Activated CD8-positive, alpha-beta memory T cell treated with anti-CD3 and anti-CD28 coated beads for 48 hours (primary cell): ENCODE measurements around the gene SMARCC1.

Source experiments
- DNase-seq, 3 experiments: peaks; one replicate each; pipeline ENCODE4 v3.0.0-alpha.2; 2020; ENCODE audit warnings: low read depth in 2 of 3, low spot score in 2 of 3

The SMARCC1 gene

DNA sequence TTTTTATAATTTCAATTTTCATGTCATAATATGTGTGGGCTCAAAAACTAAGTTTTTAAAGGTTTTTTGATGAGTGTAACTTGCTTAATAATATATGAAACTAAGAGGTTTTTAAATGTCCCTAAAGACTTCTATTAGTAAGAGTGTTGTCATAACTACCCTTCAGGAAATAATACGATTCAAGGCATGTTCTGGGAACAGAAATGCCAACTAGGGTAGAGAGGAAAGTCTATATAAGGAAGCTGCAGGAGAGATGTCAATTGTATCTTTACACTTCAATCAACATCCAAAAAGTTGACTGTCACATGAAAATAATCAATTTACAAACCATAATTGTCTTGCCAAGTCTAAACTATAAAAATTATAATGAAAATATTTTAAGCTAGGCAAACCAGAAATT, 76.3 kb downstream of the SMARCC1 start:
- DNase-seq, result no peak

DNA sequence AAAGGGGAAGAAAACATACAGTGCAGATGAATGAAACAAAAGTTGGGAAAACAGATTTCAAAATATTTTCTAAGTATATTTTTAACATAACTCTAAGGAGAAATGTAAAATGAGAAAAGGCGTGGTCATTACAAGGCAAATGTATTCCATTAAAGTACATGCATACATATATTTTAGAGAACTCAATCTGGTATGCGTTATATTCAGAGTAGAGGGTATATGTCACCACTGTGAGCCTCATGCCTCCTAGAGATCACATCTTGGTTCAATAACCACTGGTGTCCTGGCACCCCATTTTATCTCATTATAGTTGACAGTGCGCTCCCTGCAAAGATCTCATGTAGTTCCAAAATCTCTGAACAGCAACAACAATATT, 77.5 kb downstream of the SMARCC1 start:
- no peak for DNase-seq

DNA sequence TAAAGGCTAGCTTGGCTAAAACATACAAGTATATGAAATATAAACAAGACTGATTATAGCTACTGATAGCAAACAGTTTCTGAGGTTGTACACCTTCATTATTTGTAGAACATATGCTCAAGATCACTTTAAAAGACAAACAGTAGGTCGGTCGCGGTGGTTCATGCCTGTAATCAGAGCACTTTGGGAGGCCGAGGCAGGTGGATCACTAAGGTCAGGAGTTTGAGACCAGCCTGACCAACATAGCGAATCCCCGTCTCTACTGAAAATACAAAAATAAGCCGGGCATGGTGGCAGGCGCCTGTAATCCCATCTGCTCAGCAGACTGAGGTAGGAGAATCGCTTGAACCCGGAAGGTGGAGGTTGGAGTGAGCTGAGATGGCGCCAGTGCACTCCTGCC, 80.3 kb downstream of the SMARCC1 start:
- no peak for DNase-seq

DNA sequence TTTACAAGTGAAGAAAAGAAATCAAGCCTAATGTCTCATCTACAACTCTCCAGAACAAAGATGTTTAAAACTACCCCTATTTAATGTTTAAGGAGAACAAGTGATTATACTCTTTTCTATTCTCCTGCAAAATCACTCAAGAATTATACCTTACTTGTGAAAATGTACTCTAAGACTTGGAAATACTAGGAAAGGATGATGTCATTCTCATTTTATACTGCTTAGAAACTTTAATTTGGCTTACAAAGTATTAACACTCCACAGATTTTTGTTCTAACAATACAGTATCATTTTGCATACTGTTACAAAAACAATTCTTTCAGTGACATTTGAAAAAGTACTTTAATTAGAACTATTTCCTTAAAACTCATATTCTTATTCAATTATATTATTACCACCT, 89.5 kb downstream of the SMARCC1 start:
- no peak for DNase-seq

DNA sequence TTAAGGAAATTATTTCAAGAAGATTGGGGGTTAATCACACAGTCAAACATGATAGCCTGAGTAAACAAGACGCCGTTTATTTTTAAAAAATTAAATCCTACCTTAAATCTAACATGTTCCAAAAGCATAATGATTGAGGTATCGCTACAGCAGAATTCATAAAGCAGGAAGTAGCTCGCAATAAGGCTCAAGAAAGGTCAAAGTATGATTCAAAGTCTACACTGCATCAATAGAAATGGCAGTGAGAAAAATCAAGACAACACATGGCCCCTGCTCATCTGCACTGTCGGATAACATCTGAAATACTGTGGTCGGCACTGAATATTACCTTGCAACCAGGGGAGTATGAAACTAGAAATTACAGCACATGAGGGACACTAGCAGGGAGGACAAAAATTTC, 93.2 kb downstream of the SMARCC1 start:
- no peak for DNase-seq

DNA sequence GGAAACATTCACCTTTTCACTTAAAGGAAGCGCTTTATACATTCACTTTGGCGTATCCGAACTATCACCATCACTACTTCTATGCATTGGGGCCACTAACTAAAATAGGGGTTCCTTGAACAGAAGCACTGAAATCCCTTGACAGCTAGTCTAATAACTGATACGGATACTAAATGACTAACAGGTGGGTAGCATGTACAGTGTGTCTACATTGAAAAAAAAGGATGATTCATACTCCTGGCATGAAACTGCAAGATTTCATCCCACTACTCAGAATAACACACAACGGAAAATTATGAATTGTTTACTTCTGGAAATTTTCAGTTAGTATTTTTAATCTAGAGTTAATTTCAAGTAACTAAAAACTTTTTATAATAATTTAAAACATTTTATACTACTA, 96.7 kb downstream of the SMARCC1 start:
- DNase-seq, result no peak

DNA sequence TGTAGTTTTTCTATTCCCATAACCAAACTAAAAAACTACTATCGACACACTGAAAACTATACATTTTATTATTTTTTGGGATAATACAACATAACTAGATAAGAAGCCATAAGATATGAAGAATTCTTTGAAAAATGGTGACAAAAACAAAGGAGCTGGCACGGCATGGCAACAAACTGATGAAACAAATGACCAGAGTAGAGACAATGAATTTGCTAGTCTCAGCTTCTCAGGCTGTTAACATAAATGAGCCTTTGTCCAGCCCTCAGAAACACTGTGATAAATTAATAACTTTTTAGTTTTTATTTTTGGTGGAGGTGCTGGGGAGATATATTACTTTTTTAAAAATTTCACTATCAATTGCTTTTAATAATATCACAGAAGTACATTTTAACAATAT, 100.7 kb downstream of the SMARCC1 start:
- DNase-seq, result no peak

DNA sequence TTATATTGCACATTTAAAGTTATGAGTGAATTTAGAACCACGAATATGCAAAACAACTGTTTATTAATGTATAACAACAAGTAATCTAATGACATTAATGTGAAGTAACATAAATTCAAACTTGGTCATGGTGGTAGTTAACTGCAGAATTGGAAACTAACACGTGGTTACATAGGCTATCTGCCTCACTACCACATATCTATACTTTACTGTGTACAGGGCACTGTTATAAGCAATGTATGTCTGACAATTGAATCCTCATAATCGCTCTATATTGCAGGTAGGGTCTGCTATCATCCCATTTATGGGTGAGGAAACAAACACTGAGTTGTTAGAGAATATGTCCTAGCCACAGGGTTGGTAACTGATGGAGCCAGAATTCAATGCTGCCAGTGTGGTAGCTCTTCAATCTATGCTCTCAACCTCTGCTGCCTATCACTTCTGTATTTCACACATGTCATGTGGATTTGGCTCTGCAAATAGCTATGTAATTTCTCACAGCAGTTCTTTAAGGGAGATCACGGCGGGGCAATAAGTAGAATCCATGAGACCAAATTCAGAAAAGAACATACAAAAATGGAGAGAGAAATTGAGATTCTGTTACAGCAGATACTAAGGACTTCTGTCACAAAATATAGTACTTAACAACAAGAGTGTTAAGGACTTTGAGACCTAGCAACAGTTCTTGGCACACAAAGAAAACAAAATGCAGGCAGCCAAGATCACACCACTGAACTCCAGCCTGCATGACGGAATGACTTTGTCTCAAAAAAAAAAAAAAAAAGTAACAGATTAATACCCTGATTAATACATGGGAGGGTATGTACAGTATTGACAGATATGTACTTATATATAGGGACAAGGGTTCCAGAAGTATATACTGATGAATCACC, 103.0 kb downstream of the SMARCC1 start:
- no peak for DNase-seq

DNA sequence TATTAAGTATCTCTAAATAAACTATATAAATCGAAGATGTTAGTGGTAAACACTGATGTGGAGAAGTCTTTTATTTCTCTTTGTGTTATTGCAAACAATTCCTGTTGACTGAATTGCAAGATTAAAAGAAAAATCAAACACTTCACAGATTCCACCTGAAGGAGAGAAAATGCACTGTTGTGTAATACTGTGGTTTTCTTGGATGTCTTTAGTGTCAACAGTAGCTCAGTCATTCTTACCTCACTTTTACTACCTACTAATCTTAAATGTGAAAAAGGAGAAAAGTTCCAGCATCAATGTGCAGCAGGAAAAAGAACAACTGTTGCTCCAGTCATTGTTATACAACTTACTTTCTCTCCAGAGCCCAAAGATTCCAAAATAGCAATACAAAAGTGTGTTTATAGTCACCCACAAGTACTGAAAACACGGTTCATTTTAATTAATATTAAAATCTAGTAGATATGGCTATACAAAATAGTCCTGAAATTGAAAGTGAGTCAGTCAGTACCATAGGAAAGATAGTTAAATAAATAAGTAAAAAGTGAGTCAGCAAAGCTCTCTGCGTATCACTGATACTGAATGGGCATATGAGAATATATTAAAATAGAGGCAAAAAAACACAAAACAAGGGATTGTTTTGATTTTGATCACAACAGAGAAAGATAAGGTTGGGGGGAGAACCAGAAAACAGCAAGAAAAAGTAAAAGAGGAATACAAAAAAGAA, 112.5 kb downstream of the SMARCC1 start:
- no peak for DNase-seq

DNA sequence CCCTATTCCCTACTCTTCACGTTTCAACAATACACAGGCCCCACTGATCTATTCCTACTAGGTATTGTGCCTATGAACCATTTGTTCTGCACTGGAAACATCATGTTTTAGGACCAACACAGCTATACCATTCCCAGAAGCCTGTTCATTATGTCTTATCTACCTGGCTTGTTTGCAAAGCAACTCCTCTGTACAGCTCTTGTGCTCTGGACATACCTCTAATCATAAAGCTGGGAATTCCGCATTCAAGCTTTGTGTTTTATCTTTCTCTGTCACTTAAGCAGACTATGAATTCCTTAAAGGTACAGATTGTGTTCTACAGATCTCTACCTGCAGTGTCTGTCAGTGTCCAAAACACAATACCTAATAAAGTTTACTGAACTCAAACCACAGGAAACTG, 115.6 kb downstream of the SMARCC1 start:
- no peak for DNase-seq

DNA sequence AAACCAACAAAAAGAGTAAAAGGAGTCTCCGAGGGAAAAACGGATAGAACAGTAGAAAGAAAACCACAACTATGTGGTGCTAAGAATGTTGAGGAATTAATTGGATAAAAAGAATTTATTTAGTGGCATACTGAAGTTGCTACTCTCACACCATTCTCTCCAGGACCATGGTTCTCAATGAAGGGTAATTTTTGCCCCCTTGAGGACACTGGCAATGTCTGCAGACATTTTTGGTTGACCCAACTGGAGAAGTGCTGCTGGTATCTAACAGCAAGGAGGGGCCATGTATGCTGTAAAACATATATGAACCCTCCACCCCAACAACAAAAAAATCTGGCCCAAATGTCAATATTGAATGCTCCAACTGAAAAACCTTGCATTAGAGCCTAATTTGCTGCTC, 117.2 kb downstream of the SMARCC1 start:
- no peak for DNase-seq

DNA sequence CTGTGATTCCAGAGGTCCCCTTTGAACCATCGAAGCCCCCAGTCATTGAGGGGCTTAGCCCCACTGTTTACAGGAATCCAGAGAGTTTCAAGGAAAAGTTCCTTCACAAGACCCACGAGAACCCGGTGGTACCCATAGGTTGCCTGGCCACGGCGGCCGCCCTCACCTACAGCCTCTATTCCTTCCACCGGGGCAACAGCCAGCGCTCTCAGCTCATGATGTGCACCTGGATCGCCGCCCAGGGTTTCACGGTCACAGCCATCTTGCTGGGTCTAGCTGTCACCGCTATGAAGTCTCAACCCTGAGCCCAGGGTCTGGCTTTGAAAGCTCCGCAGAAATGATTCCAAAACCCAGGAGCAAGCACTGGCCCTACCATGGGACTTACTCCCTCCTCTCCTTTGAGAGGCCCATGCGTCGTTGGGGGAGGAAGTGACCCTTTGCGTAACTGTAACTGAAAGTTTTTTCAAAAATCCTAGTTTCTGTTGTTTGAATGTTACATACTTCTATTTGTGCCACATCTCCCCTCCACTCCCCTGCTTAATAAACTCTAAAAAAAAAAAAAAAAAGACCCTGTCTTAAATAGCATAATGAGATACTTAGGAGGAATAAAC, 118.0 kb downstream of the SMARCC1 start:
- no peak for DNase-seq

DNA sequence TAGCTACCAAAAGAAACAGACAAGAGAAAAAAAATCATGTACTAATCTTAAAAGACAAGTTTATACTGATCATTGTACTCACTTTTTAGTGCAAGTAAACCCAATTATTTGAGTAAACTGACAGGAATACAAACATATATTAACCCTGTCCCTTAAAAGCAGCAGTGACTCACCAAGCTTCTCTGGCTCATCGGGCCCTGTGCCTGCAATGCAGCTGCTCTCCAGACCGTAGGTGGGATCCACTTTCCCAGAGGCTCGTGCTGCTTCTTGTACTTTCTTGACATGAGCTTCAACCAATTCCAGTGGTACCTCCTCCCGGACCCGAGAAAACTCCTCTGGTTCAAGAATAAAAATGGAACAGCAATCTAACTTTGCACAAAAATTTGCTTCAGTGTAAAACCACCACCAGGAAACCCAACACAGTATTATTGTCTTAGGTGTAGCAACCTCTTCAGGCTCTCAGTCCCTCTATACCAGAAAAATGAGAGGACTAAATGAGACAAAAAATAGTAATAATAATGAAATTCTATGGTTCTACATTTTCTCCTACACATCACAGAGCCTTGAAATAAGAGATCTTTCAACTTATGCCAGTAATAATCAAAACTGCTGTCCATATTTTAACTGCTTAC, 120.5 kb downstream of the SMARCC1 start:
- DNase-seq, result no peak

DNA sequence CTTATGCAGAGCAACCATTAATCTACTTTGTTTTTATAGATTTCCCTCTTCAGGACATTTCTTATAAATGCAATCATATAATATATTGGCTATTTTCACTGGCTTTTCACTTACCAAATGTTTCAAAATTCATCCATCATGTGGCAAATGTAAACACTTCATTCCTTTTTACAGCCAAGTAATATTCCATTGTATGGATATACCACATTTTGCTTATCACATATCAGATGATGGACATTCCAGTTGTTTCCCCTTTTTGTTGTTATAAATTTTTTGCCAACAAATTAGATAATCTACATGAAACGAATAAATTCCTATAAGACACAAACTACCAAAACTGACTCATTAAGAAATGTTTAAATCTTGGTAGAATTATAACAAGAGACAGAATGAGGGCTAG, 123.2 kb downstream of the SMARCC1 start:
- no peak for DNase-seq

DNA sequence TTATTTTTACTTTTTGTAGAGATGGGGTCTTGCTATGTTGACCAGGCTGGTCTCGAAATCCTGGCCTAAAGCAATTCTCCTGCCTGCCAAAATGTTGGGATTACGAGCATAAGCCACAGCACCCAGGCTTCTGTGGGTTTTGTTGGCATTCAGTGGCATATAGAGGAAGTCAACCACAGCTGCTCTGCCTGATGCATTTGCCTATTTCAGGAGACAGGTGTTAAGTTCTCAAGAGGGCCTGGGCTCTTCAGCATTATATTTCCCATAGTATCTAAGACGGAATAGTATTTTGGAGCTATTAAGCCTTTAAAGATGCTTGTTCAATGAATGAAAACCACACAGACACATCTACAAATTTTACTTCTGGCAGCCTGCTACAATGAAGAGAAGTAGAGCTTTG, 129.6 kb downstream of the SMARCC1 start:
- no peak for DNase-seq

DNA sequence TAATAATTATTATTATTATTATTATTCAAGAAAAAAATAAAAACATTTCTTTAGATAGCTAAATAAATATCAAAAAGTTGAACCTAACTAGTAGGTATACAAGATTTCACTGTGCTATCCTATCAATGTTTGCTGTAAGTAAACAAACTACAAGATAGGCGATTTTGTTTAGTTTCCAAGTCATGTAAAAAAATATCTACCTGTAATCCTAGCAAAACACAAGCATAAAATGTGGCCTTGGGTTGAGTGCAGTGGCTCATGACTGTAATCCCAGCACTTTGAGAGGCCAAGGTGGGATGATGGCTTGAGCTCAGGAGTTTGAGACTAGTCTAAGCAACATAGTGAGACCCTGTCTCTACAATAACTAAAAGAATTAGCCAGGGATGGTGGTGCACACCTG, 131.4 kb downstream of the SMARCC1 start:
- DNase-seq, result no peak

DNA sequence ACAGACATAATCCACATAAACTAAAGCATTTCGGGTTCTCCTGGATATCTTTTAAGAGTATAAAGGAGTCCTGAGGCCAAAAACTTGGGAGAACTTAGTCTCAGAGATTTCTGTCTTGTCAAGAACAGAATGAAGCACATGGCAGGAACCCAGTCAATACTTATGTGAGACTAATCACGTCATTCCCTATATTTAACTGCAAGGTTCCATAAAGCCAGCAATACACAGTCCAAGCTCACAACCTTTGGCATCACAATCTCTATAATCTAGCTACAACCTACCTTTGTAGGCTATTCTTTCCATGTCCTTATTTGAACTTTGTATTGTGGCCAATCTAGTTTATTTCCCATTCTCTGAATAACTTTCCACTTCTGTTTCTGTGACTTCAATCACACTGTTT, 134.1 kb downstream of the SMARCC1 start:
- no peak for DNase-seq

DNA sequence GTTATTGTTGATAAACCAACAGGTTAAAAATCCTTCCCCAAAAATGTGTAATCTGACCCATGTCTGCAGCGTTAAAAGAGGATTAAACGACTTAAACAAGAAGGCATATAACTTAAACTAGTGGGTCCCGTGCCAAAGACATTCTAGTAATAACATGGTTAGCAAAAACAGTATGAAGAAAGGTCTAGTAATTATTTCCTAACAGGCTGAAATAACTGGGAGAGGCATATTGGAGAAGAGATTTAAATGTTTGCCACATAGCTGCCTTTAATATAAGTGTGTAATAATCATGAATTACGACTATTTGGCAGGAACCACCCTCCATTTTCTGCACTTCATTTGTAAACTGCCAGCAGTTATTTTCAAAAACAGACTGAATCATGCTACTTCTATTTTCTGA, 135.3 kb downstream of the SMARCC1 start:
- DNase-seq, result no peak

DNA sequence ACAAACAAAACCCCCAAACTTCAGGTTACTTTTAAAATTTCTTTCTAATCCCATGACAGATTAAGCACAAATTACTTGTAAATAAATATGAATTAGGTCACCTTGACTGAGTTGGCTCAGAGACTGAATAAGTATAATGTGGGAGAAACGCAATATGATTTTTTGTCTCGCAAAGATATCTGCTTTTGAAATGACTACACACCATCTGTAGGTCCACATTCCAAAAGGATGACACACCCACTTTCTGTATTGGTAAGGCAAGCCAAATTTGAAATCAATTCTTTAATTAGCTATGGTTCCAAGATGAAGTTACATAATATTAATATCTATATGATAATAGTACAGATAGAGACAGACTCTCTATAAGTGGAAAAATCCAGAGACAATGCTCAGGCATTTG, 136.1 kb downstream of the SMARCC1 start:
- no peak for DNase-seq

DNA sequence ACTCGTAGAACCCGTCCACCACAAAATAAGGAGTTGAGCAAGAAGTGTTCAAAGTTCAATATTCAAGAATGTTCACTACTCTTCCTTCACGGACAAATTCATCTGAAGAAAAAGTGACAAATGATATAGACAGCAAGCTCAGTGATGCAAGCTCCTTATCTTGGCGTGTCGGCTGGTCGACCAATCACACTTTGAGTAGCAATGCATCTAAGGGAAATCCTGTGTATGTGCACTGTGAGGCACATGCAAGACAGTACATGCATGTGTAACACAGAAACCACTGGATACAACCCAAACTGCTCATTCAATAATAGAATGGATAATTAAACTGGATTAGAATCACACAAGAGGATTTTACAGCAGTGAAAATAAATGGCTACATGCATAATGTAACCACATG, 138.6 kb downstream of the SMARCC1 start:
- DNase-seq, result no peak

DNA sequence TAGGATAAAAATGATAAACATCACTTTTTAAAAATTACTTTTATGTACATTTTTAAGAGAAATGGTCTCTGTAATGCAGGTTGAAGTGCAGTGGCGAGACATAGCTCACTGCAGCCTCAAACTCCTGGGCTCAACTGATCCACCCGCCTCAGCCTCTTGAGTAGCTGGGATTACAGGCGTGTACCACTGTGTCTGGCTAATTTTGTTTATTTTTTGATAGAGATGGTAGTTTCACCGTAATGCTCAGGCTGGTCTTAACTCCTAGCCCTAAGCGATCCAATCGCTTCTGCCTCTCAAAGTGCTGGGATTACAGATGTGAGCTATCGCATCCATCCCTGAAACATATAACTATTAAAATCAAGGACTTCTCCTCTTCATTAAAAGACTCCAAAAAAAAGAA, 140.0 kb downstream of the SMARCC1 start:
- DNase-seq, result no peak

DNA sequence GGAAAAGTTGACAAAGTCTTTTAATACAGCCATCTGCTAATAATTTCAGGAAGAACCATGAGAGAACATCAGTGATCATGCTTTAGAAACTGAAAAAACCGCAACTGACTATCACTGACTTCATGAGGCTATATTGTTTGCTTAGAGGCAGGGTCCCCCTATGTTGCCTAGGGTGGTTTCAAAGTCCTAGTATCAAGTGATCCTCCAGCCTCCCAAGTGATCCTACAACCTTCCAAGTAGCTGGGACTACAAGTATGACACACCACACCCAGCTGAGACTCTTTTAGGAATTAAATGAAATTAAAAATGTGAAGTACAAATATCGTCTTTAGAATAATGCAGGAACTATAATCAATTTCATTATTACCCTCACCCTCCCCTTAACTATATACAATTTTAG, 144.8 kb downstream of the SMARCC1 start:
- DNase-seq, result no peak
